IPS-NIHi7 (cell line): ENCODE measurements around the gene OR2AK2.

Experiments
- DNase-seq: peaks from one replicate; pipeline ENCODE4 v3.0.0; 2012; ENCODE audit warnings: mixed read lengths; ENCODE audit errors: extremely low spot score

Gene OR2AK2

GRCh38 chr1:247964933-247965332 is at the start of gene OR2AK2:
TSS of gene OR2AK2 (plus strand) at chr1:247965233. CDS start at chr1:247965377, 144 bp downstream.
- no peak for DNase-seq

- no peak for DNase-seq
Observed at GRCh38 chr1:247919952-247920351, 45.1 kb upstream of the OR2AK2 start, which contains the start of gene OR2T8. TSS of gene OR2T8 (plus strand) at chr1:247920252. CDS start at chr1:247921018, 766 bp downstream.

GRCh38 chr1:247923941-247924340 is 41.1 kb upstream of the OR2AK2 start:
- no peak for DNase-seq

DNA sequence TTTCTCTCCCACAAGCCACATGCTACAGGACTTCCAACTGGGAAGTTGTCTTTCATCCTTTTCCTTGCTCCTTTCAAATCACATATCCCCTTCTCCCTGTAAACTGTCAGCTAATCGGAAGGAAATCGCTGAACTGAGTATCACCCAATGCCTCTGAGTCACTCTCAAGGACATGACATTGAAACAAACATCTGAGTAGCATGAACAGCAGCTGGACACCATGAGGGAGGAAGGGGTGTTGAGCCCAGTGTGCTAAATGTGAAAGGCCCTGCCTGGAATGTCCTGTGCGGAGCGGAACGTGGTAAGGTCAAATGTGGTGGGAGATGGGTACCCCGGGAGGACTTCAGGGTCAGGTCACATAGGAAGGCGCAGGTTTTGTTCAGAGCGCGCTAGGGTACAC is 40.2 kb upstream of the OR2AK2 start, which contains the start of gene OR2AJ1:
TSS of gene OR2AJ1 (plus strand) at position 22 of the 400 bp plus-strand sequence. CDS start 8,880 bp downstream, outside the sequence.
- no peak for DNase-seq

GRCh38 chr1:247933989-247934388 is 31.0 kb upstream of the OR2AK2 start:
- DNase-seq, result no peak

DNA sequence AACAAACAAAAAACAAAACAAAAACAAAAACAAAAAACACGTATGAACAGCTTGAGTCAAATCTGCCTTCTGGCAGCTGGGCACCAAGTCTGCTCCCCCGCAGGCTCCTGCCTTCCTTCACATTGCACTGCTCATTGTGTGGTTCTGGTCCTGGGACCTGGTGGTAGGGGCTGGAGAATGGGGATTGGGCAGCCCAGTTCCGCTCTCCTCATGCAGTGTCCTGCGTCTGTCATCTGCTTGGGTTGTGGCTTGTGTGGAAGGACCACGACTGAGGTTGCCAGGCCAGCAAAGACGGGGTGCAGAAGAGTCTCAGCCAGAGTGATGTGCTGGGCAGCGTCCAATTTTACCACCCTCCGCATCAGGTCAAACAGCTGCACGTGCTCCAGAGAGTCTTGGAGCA is 29.3 kb upstream of the OR2AK2 start:
- DNase-seq, result no peak

GRCh38 chr1:247936415-247936814 is 28.6 kb upstream of the OR2AK2 start:
- no peak for DNase-seq

DNA sequence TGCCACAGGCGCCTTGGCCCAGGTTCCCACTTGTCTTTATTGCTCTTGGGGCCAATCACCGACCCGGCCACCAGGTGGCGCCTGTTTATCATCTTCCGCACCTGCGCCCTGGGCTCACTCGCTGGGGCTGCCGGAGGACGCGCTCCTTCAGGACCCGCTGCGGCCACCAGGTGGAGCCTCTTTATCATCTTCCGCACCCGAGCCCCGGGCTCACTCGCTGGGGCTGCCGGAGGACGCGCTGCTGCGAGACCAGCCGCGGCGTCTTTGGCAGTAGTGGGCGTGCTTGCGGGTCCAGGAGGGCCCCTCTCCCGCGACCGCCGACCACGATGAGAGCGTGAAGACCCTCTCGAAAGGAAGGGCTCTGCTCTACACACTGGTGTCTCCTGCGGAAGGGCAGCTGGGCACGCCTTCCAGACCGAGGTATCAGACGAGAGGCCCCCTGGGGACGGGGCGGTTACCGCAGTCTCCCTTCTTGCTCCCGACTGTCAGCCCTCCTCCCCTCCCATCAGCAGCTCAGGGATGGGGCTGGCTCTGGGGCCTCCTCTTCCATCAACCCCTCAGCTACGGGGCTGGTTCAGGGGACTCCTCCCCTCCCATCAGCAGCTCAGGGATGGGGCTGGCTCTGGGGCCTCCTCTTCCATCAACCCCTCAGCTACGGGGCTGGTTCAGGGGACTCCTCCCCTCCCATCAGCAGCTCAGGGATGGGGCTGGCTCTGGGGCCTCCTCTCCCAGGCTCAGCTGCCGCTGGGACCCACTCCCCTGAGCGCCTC is 27.9 kb upstream of the OR2AK2 start:
- peak; percentile 67 for DNase-seq

DNA sequence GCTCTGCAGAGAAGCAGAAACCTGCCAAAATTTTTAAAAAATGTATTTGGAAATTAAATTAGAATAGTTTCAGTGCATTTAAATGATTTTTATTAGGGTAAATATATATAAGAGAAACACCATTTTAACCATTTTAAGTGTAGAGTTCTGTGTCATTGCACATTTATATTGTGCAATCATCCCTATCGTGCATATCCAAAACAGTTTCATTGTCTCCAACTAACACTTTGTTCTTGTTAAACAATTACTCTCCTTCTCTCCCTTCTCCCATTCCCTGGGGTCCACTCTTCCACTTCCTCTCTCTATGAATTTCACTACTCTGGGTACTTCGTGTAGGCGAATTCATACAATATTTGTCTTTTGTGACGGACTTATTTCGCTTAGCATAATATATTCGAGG is 22.4 kb upstream of the OR2AK2 start:
- no peak for DNase-seq

DNA sequence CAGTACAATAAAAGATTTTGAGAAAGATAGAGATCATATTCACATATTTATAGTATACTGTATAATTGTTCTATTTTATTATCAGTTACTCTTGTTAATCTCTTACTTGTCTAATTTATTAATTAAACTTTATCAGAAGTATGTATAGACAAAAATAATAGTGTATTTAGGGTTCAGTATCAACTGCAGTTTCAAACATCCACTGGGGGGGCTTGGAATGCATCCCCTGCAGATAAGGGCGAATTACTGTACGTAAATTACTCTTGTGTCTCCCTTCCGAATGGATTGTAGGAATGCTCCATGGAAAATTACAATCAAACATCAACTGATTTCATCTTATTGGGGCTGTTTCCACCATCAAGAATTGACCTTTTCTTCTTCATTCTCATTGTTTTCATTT is 16.5 kb upstream of the OR2AK2 start, which contains the start of gene OR2L8:
TSS of gene OR2L8 (plus strand) at position 301 of the 400 bp plus-strand sequence. CDS start at position 301, 0 bp downstream.
- DNase-seq, result no peak

DNA sequence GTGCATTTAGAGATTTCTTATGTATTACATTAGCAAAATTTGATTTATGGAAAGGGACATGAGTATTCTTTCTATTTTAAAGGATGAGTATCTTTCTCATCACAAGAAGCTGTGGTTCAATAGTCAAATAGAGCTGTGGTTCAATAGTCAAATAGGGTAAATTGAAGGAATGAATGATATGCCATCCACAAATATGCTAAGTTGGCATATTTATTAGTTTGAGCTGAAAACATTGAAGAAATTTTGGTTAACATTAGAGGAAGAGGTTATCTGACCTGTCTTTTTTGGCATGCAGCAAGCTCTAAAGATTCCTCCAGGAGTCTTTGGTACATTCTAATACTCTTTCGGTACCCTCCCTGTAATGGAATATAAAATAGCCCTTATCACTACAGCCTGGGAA is 11.6 kb upstream of the OR2AK2 start:
- no peak for DNase-seq

DNA sequence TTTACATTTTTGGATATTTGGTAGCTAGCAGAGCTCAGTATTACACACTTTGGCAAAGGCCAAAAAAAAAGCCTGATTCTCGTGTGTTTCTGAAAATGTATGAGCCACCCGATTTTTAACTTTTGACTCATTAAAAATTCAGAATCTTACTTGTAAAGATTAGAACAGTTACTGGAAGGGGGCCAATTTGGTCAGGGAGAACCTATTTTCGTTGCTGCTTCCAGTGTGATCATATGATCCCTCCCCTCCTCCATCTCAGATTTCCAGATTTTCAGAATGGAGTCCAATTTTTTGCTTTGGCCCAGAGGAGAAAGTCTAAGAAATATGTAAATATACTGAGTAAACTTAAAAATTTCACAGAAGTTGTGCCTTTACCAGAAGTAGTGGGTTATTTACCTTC is 3.2 kb upstream of the OR2AK2 start:
- no peak for DNase-seq

- no peak for DNase-seq
Observed at GRCh38 chr1:247962911-247963588, 2.0 kb upstream of the OR2AK2 start.

DNA sequence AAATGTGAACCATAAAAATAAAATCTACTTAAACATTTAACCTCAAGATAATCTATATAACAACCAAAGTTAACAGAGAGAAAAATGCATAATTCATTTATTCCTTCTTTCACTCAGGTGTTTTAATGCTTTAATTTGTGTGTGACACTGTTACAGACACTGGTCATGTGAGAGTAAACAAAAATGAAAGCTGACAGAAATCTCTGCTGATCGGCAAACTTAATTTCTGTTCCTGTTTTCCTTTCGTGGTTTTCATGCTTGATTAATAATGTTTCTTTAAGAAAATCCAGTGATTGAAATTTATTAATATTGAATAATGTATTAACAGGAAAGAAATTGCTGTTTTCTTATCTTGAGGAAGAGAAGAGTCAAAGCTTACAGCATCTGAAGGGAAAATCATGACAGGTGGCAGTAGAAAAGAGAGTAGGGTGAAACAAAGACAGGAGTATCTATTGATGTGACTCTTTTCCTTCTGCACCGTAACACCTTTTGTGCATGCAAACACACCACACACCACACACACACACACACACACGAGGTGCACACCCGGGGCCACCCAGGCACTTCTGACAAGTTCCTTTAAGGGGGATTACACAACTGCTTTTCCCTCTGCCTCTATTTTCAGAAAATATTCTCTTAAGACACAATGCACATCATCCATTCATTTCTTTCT is 1.6 kb downstream of the OR2AK2 start:
- no peak for DNase-seq

DNA sequence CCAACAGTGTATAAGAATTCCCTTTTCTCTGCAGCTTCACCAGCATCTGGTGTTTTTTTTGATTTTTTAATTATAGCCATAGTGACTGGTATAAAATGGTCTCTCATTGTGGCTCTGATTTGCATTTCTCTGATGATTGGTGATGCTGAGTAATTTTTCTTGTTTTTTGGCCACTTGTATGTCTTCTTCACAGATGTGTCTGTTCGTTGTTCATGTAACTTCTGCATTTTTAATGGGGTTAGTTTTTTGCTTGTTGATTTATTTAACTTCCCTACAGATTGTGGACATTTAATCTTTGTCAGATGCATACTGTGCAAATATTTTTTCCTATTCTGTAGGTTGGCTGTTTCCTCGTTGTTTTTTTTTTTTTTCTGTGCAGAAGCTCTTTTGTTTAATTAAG is 28.0 kb downstream of the OR2AK2 start:
- DNase-seq, result no peak

DNA sequence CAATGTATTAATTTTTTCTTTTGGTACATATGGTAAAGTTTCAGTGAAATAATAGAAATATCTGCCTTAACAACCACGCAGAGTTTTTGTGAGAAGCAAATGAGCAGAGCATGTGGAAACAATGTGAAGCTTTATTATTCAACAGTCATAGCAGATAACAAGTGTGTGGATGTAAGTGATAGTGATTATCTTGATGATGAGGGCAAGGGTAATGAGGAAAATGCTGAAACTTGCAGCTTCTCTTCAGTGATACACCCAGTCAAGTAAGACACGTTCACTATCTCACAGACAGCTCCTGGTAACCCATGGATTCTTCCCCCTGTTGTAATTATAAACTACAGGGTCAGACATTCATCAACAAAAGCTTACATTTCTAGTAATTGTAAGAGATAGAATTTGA is 33.8 kb downstream of the OR2AK2 start:
- no peak for DNase-seq

DNA sequence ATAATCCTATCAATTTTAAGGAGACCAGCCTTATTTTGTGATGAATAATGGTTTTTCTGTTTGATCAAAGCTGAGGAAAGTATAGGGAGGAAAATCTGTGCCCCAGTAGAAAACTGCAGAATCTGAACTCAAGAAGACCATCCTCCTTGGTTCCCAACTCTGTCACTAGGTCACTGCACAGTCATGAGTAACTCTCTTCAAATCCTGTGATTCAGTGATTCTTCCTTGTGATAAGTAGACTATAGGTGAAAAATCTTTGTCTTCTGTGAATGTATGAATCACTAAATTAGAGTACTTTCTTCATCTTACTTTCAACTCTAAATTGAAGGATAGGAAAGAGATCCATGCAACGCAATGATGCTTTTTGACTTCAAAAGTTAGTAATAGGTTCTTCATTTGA is 35.1 kb downstream of the OR2AK2 start:
- DNase-seq, result no peak

GRCh38 chr1:248007778-248008177 is 42.7 kb downstream of the OR2AK2 start:
- DNase-seq, result no peak

DNA sequence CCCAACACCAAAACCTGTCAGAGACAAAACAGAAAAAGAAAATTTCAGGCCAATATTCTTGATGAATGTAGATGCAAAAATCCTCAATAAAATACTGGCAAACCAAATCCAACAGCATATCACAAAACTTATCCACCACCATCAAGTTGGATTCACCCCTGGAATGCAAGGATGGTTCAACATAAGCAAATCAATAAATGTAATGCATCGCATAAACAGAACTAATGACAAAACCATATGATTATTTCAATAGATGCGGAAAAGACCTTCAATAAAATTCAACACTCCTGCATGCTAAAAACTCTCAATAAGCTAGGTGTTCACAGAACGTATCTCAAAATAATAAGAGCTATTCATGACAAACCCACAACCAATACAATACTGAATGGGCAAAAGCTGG is 44.6 kb downstream of the OR2AK2 start:
- no peak for DNase-seq

GRCh38 chr1:248013229-248013710 is 48.2 kb downstream of the OR2AK2 start, which contains the start of gene OR2L5:
TSS of gene OR2L5 (plus strand) at chr1:248013660. CDS start at chr1:248021948, 8,288 bp downstream.
- no peak for DNase-seq

DNA sequence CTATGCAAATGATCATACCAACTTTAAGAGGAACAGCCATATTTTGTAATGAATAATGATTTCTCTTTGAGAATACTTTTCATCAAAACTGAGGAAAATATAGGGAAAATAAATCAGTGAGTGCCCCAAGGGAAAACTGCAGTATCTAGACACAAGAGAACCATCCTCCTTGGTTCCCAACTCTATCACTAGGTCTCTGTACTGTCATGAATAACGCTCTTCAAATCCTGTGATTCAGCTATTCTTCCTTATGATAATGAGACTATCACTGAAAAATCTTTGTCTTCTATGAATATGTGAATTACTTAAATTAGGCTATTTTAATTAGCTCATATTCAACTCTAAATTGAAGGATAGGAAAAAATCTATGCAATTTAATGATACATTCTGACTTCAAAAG is 50.8 kb downstream of the OR2AK2 start:
- DNase-seq, result no peak
